ENCODE measurements around the gene EEFSEC.

GRCh38 chr3:128166971-128167453 is 13.7 kb downstream of the EEFSEC start:
- no peak for TF ChIP-seq POLR2A (IDR thresholded peaks at IDR 0.05)
- TF ChIP-seq POLR2AphosphoS5 (IDR thresholded peaks at IDR 0.05) = no peak

All from breast epithelium (tissue), 3 donors.